H1 (cell line): ENCODE measurements around the gene TAGLN3. TPM values are rescaled to one million over a fixed set of nuclear protein-coding genes. Genes with fewer than 3 reads are reported as not detected.

Source experiments
- CTCF ChIA-PET: fragments of 300-600 bp; sonication (Branson Sonifier 250); formaldehyde crosslinking; loops from one replicate; lab custom pipeline; 2021; ENCODE audit not compliant: partially characterized antibody; lab: Charles Lee
- POLR2A ChIA-PET: fragments of 300-600 bp; sonication (Branson Sonifier 250); formaldehyde crosslinking; loops from one replicate; lab custom pipeline; 2021; ENCODE audit warnings: inconsistent platforms; ENCODE audit not compliant: partially characterized antibody; lab: Charles Lee
- DNase-seq, 2 experiments: peaks; one replicate each; pipeline versions ENCODE4 v3.0.0 to v3.0.0-alpha.2; 2010 to 2022; ENCODE audit warnings: low spot score in 2 of 2, low read depth in 1 of 2, mixed read lengths in 1 of 2
- FAIRE-seq: peaks from 2 replicates; lab custom pipeline; 2011; peaks lifted over from hg19 to GRCh38; lab: Jason Lieb, UNC
- H2AFZ ChIP-seq: 2 replicates; pipeline ENCODE4 v1.8.1; 2012; ENCODE audit warnings: low read length, inconsistent platforms
- H2AK5ac ChIP-seq: 2 replicates; pipeline ENCODE4 v1.6.1; 2013; ENCODE audit warnings: low read depth, low read length
- H2BK120ac ChIP-seq: replicated peaks from 2 replicates; pipeline ENCODE3; 2013; ENCODE audit warnings: low read depth, low read length, inconsistent platforms
- H2BK12ac ChIP-seq: 2 replicates; pipeline ENCODE4 v1.6.1; 2013; ENCODE audit warnings: low read depth, low read length
- H2BK15ac ChIP-seq: 2 replicates; pipeline ENCODE4 v1.6.1; 2013; ENCODE audit warnings: low read length
- H2BK20ac ChIP-seq: 2 replicates; pipeline ENCODE4 v1.6.1; 2013; ENCODE audit warnings: low read length
- H2BK5ac ChIP-seq: 2 replicates; pipeline ENCODE4 v1.6.1; 2013; ENCODE audit warnings: low read depth, low read length
- H3K14ac ChIP-seq: 2 replicates; pipeline ENCODE4 v1.6.1; 2013; ENCODE audit warnings: inconsistent platforms; ENCODE audit not compliant: insufficient read length
- H3K18ac ChIP-seq: 2 replicates; pipeline ENCODE4 v1.6.1; 2013; ENCODE audit warnings: low read length; ENCODE audit errors: extremely low read depth
- H3K23ac ChIP-seq: 2 replicates; pipeline ENCODE4 v1.6.1; 2013; ENCODE audit warnings: inconsistent platforms; ENCODE audit not compliant: insufficient read length
- H3K23me2 ChIP-seq: 2 replicates; pipeline ENCODE4 v1.6.1; 2013; ENCODE audit warnings: low read depth, low read length
- H3K27ac ChIP-seq: 2 replicates; pipeline ENCODE4 v1.6.1; 2011; ENCODE audit warnings: low read depth, low read length, inconsistent platforms
- H3K27me3 ChIP-seq, 4 experiments: replicated peaks in 1 of 4; 1 replicate in 1 of 4; 2 replicates in 3 of 4; pipeline versions ENCODE4 v1.6.1 to v1.8.1; 2011 to 2013; ENCODE audit warnings: low read length in 3 of 4, mild to moderate bottlenecking in 3 of 4, inconsistent platforms in 2 of 4, mixed read lengths in 2 of 4, moderate library complexity in 1 of 4; ENCODE audit not compliant: control insufficient read depth in 3 of 4, insufficient read depth in 3 of 4; ENCODE audit errors: extremely low read depth in 1 of 4
- H3K36me3 ChIP-seq, 4 experiments: 2 replicates each; pipeline versions ENCODE4 v1.6.1 to v1.8.1; 2011 to 2013; ENCODE audit warnings: mild to moderate bottlenecking in 4 of 4, low read length in 3 of 4, moderate library complexity in 2 of 4, control low read depth in 1 of 4, inconsistent platforms in 1 of 4; ENCODE audit not compliant: insufficient read depth in 4 of 4, control insufficient read depth in 2 of 4
- H3K4ac ChIP-seq: replicated peaks from 2 replicates; pipeline ENCODE3; 2013; ENCODE audit warnings: low read length, low read depth, mixed read lengths, inconsistent platforms; ENCODE audit not compliant: insufficient read length
- H3K4me1 ChIP-seq, 4 experiments: replicated peaks in 1 of 4; 1 replicate in 1 of 4; 2 replicates in 3 of 4; pipeline versions ENCODE4 v1.6.1 to v1.8.1; 2011 to 2013; ENCODE audit warnings: low read length in 3 of 4, inconsistent platforms in 2 of 4, mixed read lengths in 1 of 4; ENCODE audit not compliant: insufficient read depth in 4 of 4, control insufficient read depth in 3 of 4
- H3K4me2 ChIP-seq, 2 experiments: 2 replicates each; pipeline versions ENCODE4 v1.6.1 to v1.8.1; 2011 to 2013; ENCODE audit warnings: low read depth in 2 of 2, low read length in 2 of 2, control low read depth in 1 of 2, inconsistent platforms in 1 of 2, mild to moderate bottlenecking in 1 of 2; ENCODE audit not compliant: insufficient read depth in 1 of 2
- H3K4me3 ChIP-seq, 4 experiments: fragments of 200-600, 300-600 bp in 1 of 4; sonication (generic), shearing (Covaris generic), sonication (Bioruptor Twin) in 1 of 4; 2 replicates each; pipeline versions ENCODE4 v1.5.1 to v1.8.1; 2011 to 2016; ENCODE audit warnings: low read length in 4 of 4, low read depth in 3 of 4, control low read depth in 2 of 4, inconsistent platforms in 2 of 4, mild to moderate bottlenecking in 2 of 4, mixed read lengths in 1 of 4, moderate library complexity in 1 of 4; ENCODE audit not compliant: insufficient read depth in 2 of 4; ENCODE audit errors: extremely low read depth in 1 of 4
- H3K56ac ChIP-seq: replicated peaks from 2 replicates; pipeline ENCODE3; 2013; ENCODE audit warnings: low read depth, mild to moderate bottlenecking, mixed read lengths, low read length, inconsistent platforms; ENCODE audit not compliant: insufficient read length
- H3K79me1 ChIP-seq: 2 replicates; pipeline ENCODE4 v1.6.1; 2013; ENCODE audit warnings: low read depth, low read length, control low read depth
- H3K79me2 ChIP-seq, 2 experiments: 2 replicates each; pipeline versions ENCODE4 v1.6.1 to v1.8.1; 2012 to 2013; ENCODE audit warnings: low read length in 2 of 2, mild to moderate bottlenecking in 2 of 2, inconsistent platforms in 1 of 2; ENCODE audit not compliant: insufficient read depth in 2 of 2, control insufficient read depth in 1 of 2
- H3K9ac ChIP-seq, 4 experiments: replicated peaks in 1 of 4; 1 replicate in 1 of 4; 2 replicates in 3 of 4; pipeline versions ENCODE4 v1.6.1 to v1.8.1; 2011 to 2013; ENCODE audit warnings: low read depth in 3 of 4, low read length in 3 of 4, control low read depth in 2 of 4, mild to moderate bottlenecking in 2 of 4, moderate library complexity in 2 of 4, inconsistent platforms in 1 of 4; ENCODE audit errors: extremely low read depth in 1 of 4
- H3K9me3 ChIP-seq, 2 experiments: 2 replicates each; pipeline versions ENCODE4 v1.6.1 to v1.8.1; 2012 to 2013; ENCODE audit warnings: mild to moderate bottlenecking in 2 of 2, moderate library complexity in 2 of 2, control low read depth in 1 of 2, inconsistent platforms in 1 of 2, low read depth in 1 of 2, low read length in 1 of 2, mixed read lengths in 1 of 2; ENCODE audit not compliant: insufficient read depth in 2 of 2
- H4K20me1 ChIP-seq, 2 experiments: replicated peaks in 1 of 2; 2 replicates each; pipeline versions ENCODE3 to v1.8.1; 2011 to 2013; ENCODE audit warnings: inconsistent platforms in 2 of 2, low read length in 2 of 2, mild to moderate bottlenecking in 1 of 2; ENCODE audit not compliant: insufficient read depth in 2 of 2, control insufficient read depth in 1 of 2
- H4K5ac ChIP-seq: 2 replicates; pipeline ENCODE4 v1.6.1; 2013; ENCODE audit warnings: low read length, low read depth, mixed read lengths, inconsistent platforms; ENCODE audit not compliant: insufficient read length
- H4K8ac ChIP-seq: 2 replicates; pipeline ENCODE4 v1.8.0; 2013; ENCODE audit warnings: mild to moderate bottlenecking, moderate library complexity, low read length, inconsistent platforms; ENCODE audit not compliant: insufficient read depth; ENCODE audit errors: extremely low read depth
- H4K91ac ChIP-seq: replicated peaks from 2 replicates; pipeline ENCODE3; 2013; ENCODE audit warnings: low read length, mixed read lengths, inconsistent platforms; ENCODE audit not compliant: insufficient read length
- ASH2L ChIP-seq: fragments of 200-600, 300-600 bp; sonication (generic); IDR thresholded peaks from one replicate; pipeline ENCODE4 v1.7.1; 2017; ENCODE audit warnings: low read length
- HDAC2 ChIP-seq, 2 experiments: fragments of 300-600 bp in 1 of 2; sonication (generic) in 1 of 2; IDR thresholded peaks; 2 replicates each; pipeline ENCODE4 v1.6.1; 2011 to 2012; ENCODE audit warnings: low read depth in 2 of 2, low read length in 2 of 2, mild to moderate bottlenecking in 2 of 2, moderate library complexity in 2 of 2, borderline replicate concordance in 1 of 2, inconsistent platforms in 1 of 2
- NRF1 ChIP-seq: IDR thresholded peaks from 2 replicates; pipeline ENCODE4 v1.6.1; 2011; ENCODE audit warnings: mild to moderate bottlenecking, low read depth, low read length, improper control_type of control experiment
- POLR2AphosphoS5 ChIP-seq: IDR thresholded peaks from 2 replicates; pipeline ENCODE4 v1.6.1; 2011; ENCODE audit warnings: low read depth, low read length
- SIX5 ChIP-seq: IDR thresholded peaks from 2 replicates; pipeline ENCODE4 v1.6.1; 2011; ENCODE audit warnings: mild to moderate bottlenecking, low read depth, low read length
- TEAD4 ChIP-seq: IDR thresholded peaks from 2 replicates; pipeline ENCODE4 v1.6.1; 2012; ENCODE audit warnings: low read depth, low read length, inconsistent platforms, mixed read lengths
- ZNF274 ChIP-seq: IDR thresholded peaks from 2 replicates; pipeline ENCODE4 v1.7.0; 2012; ENCODE audit warnings: low read length, borderline replicate concordance; ENCODE audit errors: extremely low read depth
- WGBS, 2 experiments: shearing (Covaris generic) in 1 of 2; methylation state at CpG; one replicate each; pipeline versions ENCODE4 v1.1.6 to v1.1.7; 2013 to 2015; ENCODE audit warnings: low lambda C conversion rate in 2 of 2, mixed read lengths in 2 of 2, inconsistent platforms in 1 of 2, low coverage in 1 of 2, missing lambda C conversion rate in 1 of 2; ENCODE audit not compliant: insufficient replicate concordance in 2 of 2, insufficient coverage in 1 of 2, insufficient read length in 1 of 2; ENCODE audit errors: extremely low coverage in 1 of 2, missing lambda C conversion rate in 1 of 2; 5-methylcytosine and 5-hydroxymethylcytosine counted together
- polyA plus RNA-seq, 7 experiments: library from polyadenylated mRNA; depleted of rRNA in 3 of 7; stranded (reverse) in 5 of 7; unstranded in 2 of 7; fragments of >200 nt in 5 of 7; fragments of 200-250 nt in 2 of 7; gene quantifications; 1 replicate in 5 of 7; 2 replicates in 1 of 7; 4 replicates in 1 of 7; pipeline versions ENCODE4 v1.2.1 to v1.2.3, GENCODE V29; 2011 to 2013; ENCODE audit warnings: missing spikeins in 2 of 7, mixed read lengths in 2 of 7
- total RNA-seq: library from RNA; stranded (reverse); fragmentation: NEBNext Ultra II Directional; extraction: Animal tissue kit (Norgen Biotek cat#: 25700); gene quantifications from 2 replicates; pipeline ENCODE4 v1.2.1, GENCODE V29; 2021

Gene TAGLN3
- total and polyA plus RNA-seq, 2 of the 8 experiments (the other 6 are each of a cell fraction or from before 2014, with no cell fraction given): 6.3 to 7.5 TPM

DNA sequence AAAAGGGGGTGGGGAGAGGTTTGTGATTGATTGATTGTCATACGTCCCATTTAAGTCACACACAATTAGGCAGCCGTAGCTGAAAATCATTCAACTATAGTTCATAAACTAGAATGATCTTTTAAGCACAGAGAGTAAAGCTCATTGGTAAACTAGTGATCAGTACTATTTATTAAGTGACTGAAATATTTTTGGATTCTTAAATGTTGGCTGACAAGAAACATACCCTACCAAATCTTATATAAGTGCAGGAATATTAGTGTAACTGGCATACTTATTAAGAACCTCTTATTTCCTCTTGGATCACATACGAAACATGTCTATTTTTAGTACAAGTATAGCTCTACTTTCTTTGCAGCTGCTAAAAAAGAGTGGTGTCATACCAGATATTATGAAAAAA, 28.3 kb upstream of the TAGLN3 start:
- WGBS, 2 experiments: 87% methylated on average over 3 of the region's 3 CpGs; no CpG with 5 or more reads in 1 of the 2 experiments
- CTCF ChIA-PET: interaction anchor here (0.9 to 15.1 kb wide), 10 partner anchors 9 to 250 kb away, joined by 3 to 258 read pairs (median 5); partner anchors contain the start of genes ABHD10 and PHLDB2
- Histone ChIP-seq H4K20me1 (no peaks in the 10 kb centered on the region), H3K56ac (no peak overlapping the region), H3K9ac (no peak overlapping the region), H4K5ac (no peak overlapping the region), H2AFZ (no peak overlapping the region), H3K23me2 (no peaks in the 10 kb centered on the region; the same call in 1 of the 2 replicates), H3K23ac (no peak overlapping the region), H2AK5ac (no peak overlapping the region), H3K9me3 (no peaks in the 10 kb centered on the region), H2BK120ac (no peak overlapping the region), H3K27me3 (no peaks in the 10 kb centered on the region), H2BK20ac (no peak overlapping the region), H3K27ac (no peak overlapping the region), H4K91ac (no peak overlapping the region), H3K18ac (no peak overlapping the region), H2BK15ac (no peak overlapping the region), H3K4ac (no peak overlapping the region), H3K4me2 (no peak overlapping the region), H3K4me1 (no peaks in the 10 kb centered on the region), H3K14ac (no peak overlapping the region), H4K8ac (no peak overlapping the region), H2BK5ac (no peak overlapping the region), H3K79me2 (no peaks in the 10 kb centered on the region), H3K79me1 (no peaks in the 10 kb centered on the region), H3K36me3 (no peaks in the 10 kb centered on the region), H2BK12ac (no peak overlapping the region), H3K4me3 (no peak overlapping the region)
- TF ChIP-seq NRF1 (no peak), TEAD4 (no peak), HDAC2 (IDR thresholded peaks at IDR 0.05; ENCODE audit: borderline replicate concordance in 1 of 2, low read depth in 2 of 2, low read length in 2 of 2) (no peak), ZNF274 (no peak), SIX5 (no peak), POLR2AphosphoS5 (no peak), ASH2L (no peak)
- POLR2A ChIA-PET: interaction anchor here (0.6 to 1.2 kb wide), 3 partner anchors 9 to 119 kb away, joined by 3 read pairs; partner anchors contain the start of gene ABHD10
- FAIRE-seq (no peak), DNase-seq (no peak)
